GM13976 (cell line): ENCODE results near the gene PLEKHG3.
"Not testable (repeated sequence)": the region's sequence is repeated elsewhere in the genome, so short reads cannot be mapped to it uniquely, and the experiment has no call there.

Source experiments
- DNase-seq: peaks from one replicate; pipeline ENCODE4 v3.0.0; 2012; ENCODE audit warnings: low spot score
- in situ Hi-C: fragments of 300-500 bp; cut with MboI; formaldehyde crosslinking; loops from one replicate; pipeline ENCODE4 v1.12.0; 2022; ENCODE audit warnings: low sequenced_read_pairs, mixed read lengths, inconsistent platforms; ENCODE audit not compliant: unreplicated experiment
- TF ChIP-seq, protein P1 (sequence below): IDR thresholded peaks from 2 replicates; pipeline ENCODE4 v1.5.1; 2012; ENCODE audit warnings: borderline replicate concordance, mild to moderate bottlenecking; ENCODE audit not compliant: insufficient read depth; ENCODE audit errors: extremely low read depth, missing control alignments, control extremely low read depth

The PLEKHG3 gene

DNA sequence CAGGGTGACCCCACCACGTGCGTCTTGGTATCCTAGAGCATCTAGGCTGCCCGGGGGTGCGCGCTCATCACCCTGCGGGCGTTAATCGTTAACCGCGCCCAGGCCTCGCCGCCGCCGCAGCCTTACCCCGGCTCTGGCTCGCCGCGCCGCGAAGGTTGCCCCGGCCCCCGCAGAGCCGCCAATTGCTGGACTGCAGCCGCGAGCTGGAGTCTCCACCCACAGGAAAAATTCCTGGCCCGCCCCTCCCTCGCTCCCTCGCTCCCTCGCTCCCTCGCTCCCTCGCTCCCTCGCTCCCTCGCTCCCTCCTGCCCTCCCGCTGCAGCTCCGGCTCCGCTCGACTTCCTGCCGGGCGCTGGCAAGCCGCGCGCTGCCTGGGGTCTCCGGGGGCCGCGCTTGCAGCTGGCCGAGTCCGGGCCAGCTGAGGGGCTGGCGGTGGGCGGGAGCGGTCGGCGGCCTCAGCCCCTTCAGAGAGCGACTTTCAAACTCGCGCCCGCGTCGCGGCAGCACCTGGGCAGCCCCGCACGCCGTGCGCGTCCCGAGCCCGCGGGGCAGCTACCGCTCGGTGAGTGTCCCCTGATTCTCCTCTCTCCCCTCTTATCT is at the start of gene PLEKHG3:
Gene PLEKHG3, plus strand, starts transcription at position 282 of the 600 bp plus-strand sequence. CDS start 23,208 bp downstream, outside the sequence.
- in situ Hi-C loops = no loop called here

DNA sequence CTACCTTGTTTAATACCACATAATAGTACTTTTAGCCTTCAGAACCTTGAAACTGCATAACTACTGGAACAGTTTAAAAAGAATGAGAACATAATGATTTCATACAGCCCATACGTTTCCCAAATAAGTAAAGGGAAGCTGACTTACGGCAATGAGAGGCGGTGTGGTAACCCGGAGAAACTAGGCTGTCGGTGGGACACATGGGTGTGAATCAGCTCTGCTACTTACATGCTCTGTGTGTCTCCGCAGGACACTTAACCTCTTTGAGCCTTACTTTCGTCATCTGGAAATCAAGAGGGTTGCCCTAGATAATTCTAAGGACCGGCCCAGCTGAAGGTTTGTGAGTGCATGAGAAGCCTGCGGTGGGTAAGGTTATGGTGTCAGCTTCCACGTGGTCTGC is 49.3 kb upstream of the PLEKHG3 start:
- TF ChIP-seq, protein P1, sequence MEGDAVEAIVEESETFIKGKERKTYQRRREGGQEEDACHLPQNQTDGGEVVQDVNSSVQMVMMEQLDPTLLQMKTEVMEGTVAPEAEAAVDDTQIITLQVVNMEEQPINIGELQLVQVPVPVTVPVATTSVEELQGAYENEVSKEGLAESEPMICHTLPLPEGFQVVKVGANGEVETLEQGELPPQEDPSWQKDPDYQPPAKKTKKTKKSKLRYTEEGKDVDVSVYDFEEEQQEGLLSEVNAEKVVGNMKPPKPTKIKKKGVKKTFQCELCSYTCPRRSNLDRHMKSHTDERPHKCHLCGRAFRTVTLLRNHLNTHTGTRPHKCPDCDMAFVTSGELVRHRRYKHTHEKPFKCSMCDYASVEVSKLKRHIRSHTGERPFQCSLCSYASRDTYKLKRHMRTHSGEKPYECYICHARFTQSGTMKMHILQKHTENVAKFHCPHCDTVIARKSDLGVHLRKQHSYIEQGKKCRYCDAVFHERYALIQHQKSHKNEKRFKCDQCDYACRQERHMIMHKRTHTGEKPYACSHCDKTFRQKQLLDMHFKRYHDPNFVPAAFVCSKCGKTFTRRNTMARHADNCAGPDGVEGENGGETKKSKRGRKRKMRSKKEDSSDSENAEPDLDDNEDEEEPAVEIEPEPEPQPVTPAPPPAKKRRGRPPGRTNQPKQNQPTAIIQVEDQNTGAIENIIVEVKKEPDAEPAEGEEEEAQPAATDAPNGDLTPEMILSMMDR = no peak
- DNase-seq = no peak
- in situ Hi-C loops = no loop called here

More for the DNA sequence above, at the start of gene PLEKHG3:
- no peak for DNase-seq
- TF ChIP-seq, protein P1 = no peak

DNA sequence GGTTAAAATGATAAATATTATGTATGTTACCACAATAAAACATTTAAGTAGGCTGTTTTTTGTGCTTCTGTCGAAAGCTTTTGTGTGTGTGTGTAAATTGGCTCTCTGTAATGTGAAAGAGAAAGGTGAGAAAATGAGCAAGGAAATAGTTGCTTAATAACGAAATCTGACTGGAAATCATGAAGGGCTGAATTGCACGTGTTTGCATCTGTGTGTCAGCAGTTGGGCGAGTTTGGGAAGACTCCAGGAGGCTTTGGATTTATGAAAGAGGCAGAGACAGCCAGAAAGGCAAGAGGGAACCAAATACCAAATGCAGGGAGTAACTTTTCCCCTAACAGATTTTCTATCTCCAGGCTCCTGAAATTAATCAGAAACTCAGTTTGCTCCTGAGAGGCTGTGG is 47.2 kb upstream of the PLEKHG3 start:
- DNase-seq = no peak
- TF ChIP-seq, protein P1 = no peak
- in situ Hi-C loops = no loop called here

DNA sequence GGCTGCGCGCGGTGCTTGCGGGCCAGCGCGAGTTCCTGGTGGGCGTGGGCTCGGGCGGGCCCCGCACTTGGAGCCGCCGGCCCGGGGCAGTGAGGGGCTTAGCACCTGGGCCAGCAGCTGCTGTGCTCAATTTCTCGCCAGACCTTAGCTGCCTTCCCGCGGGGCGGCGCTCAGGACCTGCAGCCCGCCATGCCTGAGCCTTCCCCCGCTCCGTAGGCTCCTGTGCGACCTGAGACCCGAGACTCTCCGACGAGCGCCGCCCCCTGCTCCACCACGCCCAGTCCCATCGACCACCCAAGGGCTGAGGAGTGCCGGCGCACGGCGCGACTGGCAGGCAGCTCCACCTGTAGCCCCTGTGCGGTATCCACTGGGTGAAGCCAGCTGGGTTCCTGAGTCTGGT is 46.0 kb upstream of the PLEKHG3 start:
- in situ Hi-C loops = no loop called here
- TF ChIP-seq, protein P1 = no peak

DNA sequence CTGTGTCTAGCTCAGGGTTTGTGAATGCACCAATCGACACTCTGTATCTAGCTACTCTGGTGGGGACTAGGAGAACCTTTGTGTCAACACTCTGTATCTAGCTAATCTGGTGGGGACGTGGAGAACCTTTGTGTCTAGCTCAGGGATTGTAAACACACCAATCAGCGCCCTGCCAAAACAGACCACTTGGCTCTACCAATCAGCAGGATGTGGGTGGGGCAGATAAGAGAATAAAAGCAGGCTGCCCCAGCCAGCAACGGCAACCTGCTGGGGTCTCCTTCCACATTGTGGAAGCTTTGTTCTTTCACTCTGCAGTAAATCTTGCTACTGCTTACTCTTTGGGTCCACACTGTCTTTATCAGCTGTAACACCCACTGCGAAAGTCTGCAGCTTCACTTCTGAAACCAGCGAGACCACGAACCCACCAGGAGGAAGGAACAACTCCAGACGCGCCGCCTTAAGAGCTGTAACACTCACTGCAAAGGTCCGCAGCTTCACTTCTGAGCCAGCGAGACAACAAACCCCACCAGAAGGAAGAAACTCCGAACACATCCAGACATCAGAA is 45.4 kb upstream of the PLEKHG3 start:
- DNase-seq, in situ Hi-C loops: not testable (repeated sequence)

More for the DNA sequence above, 46.0 kb upstream of the PLEKHG3 start:
- no peak for DNase-seq

DNA sequence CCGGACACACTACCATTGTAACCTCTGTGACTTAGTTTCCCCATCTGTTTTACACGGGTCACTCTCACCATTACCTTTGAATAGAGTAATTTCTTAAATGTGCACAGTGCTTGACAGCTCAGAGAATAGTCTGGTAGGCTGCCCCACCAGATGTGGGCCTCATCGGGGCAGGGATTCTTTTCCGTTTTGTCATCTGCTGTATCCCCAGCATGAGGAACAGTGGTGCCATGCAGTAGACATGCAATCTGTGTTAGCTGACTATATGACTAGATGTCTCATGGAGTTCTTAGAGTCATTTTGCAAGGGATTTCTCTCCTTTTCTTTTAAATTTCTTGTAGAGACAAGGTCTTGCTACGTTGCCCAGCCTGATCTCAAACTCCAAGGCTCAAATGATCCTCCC is 44.9 kb upstream of the PLEKHG3 start:
- TF ChIP-seq, protein P1 = no peak
- in situ Hi-C loops = no loop called here
- DNase-seq = no peak

DNA sequence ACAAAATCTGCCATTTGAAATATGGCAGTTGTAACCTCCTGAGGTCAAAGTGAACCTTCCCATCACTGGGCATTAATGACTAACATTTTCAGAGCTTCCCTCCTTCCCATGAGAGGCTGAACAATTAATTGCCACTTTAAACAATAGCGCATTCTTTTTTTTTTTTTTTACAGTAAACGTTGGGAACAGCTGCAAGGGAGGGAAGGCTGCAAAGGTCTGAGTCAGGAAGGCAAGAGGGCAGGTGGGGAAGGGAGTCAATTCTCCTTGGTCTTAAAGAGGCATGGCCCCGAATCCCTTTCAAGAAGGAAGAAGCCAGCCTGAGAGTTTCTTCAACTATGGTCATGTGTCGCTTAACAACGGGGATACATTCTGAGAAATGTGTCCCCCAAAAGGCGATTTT is 41.0 kb upstream of the PLEKHG3 start:
- in situ Hi-C loops = no loop called here
- no peak for DNase-seq
- TF ChIP-seq, protein P1 = no peak
